Measurements from ENCODE around the gene SPDEF.

Gene SPDEF

GRCh38 chr6:34562350-34562749 lies 6.2 kb upstream of the SPDEF start:
- no peak for DNase-seq

- no peak for DNase-seq
These were observed 5.0 kb upstream of the SPDEF start for GRCh38 chr6:34561227-34561530.

- no peak for DNase-seq
These were observed 4.5 kb upstream of the SPDEF start for GRCh38 chr6:34560366-34561226.

GRCh38 chr6:34559651-34560365 lies 3.7 kb upstream of the SPDEF start:
- no peak for DNase-seq

- DNase-seq: no peak
These were observed 2.1 kb upstream of the SPDEF start for GRCh38 chr6:34558172-34558714.

- DNase-seq: no peak
These were observed 1.1 kb upstream of the SPDEF start for GRCh38 chr6:34557228-34557627.

GRCh38 chr6:34556493-34556892 lies 364 bp upstream of the SPDEF start:
- no peak for DNase-seq

- DNase-seq: no peak
These were observed 801 bp downstream of the SPDEF start for GRCh38 chr6:34555328-34555727.

- no peak for DNase-seq
These were observed 1.2 kb downstream of the SPDEF start for GRCh38 chr6:34555007-34555322.

- no peak for DNase-seq
These were observed 1.7 kb downstream of the SPDEF start for GRCh38 chr6:34554291-34555006.

- DNase-seq: no peak
These were observed 2.4 kb downstream of the SPDEF start for GRCh38 chr6:34553750-34554149.

GRCh38 chr6:34553146-34553545 lies 3.0 kb downstream of the SPDEF start:
- DNase-seq: no peak

GRCh38 chr6:34552620-34553019 lies 3.5 kb downstream of the SPDEF start:
- DNase-seq: no peak

- no peak for DNase-seq
These were observed 4.4 kb downstream of the SPDEF start for GRCh38 chr6:34551720-34552119.

- DNase-seq: no peak
These were observed 6.3 kb downstream of the SPDEF start for GRCh38 chr6:34549804-34550202.

GRCh38 chr6:34549026-34549803 lies 6.9 kb downstream of the SPDEF start:
- DNase-seq: no peak

GRCh38 chr6:34547701-34548644 lies 8.2 kb downstream of the SPDEF start:
- no peak for DNase-seq

- DNase-seq: no peak
These were observed 9.4 kb downstream of the SPDEF start for GRCh38 chr6:34546551-34547321.

GRCh38 chr6:34544776-34545471 lies 11.2 kb downstream of the SPDEF start:
- DNase-seq: no peak

- no peak for DNase-seq
These were observed 12.0 kb downstream of the SPDEF start for GRCh38 chr6:34544052-34544604.
